CD4-positive, alpha-beta T cell (primary cell): ENCODE results near the gene TRAK2. TPM values are rescaled to one million over a fixed set of nuclear protein-coding genes. Genes with fewer than 3 reads are reported as not detected.

Experiments used
- ATAC-seq: fragments of 200-7000 bp; cut with Tn5 transposase; one replicate; pipeline ENCODE4 v1.10.0; 2022; ENCODE audit warnings: mild to moderate bottlenecking; ENCODE audit not compliant: poor library complexity
- CTCF ChIA-PET: fragments of 350-600 bp; sonication (Branson Sonifier 250); formaldehyde crosslinking; loops from one replicate; lab custom pipeline; 2021; ENCODE audit warnings: antibody characterized with exemption, inconsistent platforms; lab: Charles Lee
- POLR2A ChIA-PET: fragments of 350-600 bp; sonication (Branson Sonifier 250); formaldehyde crosslinking; loops from one replicate; lab custom pipeline; 2021; ENCODE audit warnings: antibody characterized with exemption, inconsistent platforms; lab: Charles Lee
- DNase-seq, 14 experiments: peaks; one replicate each; pipeline ENCODE4 v3.0.0-alpha.2; 2013 to 2020; ENCODE audit warnings: mixed read lengths in 2 of 14
- H3K27ac ChIP-seq, 2 donors: one replicate each; pipeline versions ENCODE4 v1.5.1 to v1.7.0; 2013; ENCODE audit warnings: low read length in 2 of 2, low read depth in 1 of 2, mild to moderate bottlenecking in 1 of 2
- H3K27me3 ChIP-seq, 2 experiments: 1 replicate in 1 of 2; 2 replicates in 1 of 2; pipeline versions ENCODE4 v1.6.1 to v1.7.0; 2013; ENCODE audit warnings: low read length in 2 of 2, control low read depth in 1 of 2, mild to moderate bottlenecking in 1 of 2, moderate library complexity in 1 of 2; ENCODE audit not compliant: insufficient read depth in 2 of 2, control insufficient read depth in 1 of 2
- H3K36me3 ChIP-seq: one replicate; pipeline ENCODE4 v1.6.1; 2013; ENCODE audit warnings: low read length, control low read depth; ENCODE audit not compliant: insufficient read depth
- H3K4me1 ChIP-seq: one replicate; pipeline ENCODE4 v1.6.1; 2013; ENCODE audit warnings: low read length, control low read depth; ENCODE audit not compliant: insufficient read depth
- H3K4me3 ChIP-seq: one replicate; pipeline ENCODE4 v1.5.1; 2013; ENCODE audit warnings: mild to moderate bottlenecking, low read length, moderate library complexity
- H3K9me3 ChIP-seq, 2 experiments: 1 replicate in 1 of 2; 2 replicates in 1 of 2; pipeline versions ENCODE4 v1.6.1 to v1.7.0; 2013; ENCODE audit warnings: low read length in 2 of 2, mild to moderate bottlenecking in 2 of 2, control low read depth in 1 of 2, moderate library complexity in 1 of 2; ENCODE audit not compliant: control insufficient read depth in 1 of 2, insufficient read depth in 1 of 2
- H3K27ac Mint-ChIP-seq: one replicate; pipeline ENCODE4 v1.8.0; 2020; ENCODE audit warnings: mixed read lengths
- H3K27me3 Mint-ChIP-seq: one replicate; pipeline ENCODE4 v1.8.0; 2021; ENCODE audit warnings: mixed read lengths
- H3K36me3 Mint-ChIP-seq: one replicate; pipeline ENCODE4 v1.8.0; 2021; ENCODE audit warnings: low read depth, mixed read lengths
- H3K4me1 Mint-ChIP-seq: one replicate; pipeline ENCODE4 v1.8.0; 2021; ENCODE audit warnings: low read depth, mixed read lengths
- H3K4me3 Mint-ChIP-seq: one replicate; pipeline ENCODE4 v1.8.0; 2020; ENCODE audit warnings: mild to moderate bottlenecking, mixed read lengths
- H3K9me3 Mint-ChIP-seq: one replicate; pipeline ENCODE4 v1.8.0; 2020; ENCODE audit warnings: mixed read lengths
- CTCF ChIP-seq: fragments of 200-600 bp; IDR thresholded peaks from one replicate; pipeline ENCODE4 v1.8.0; 2022; ENCODE audit warnings: antibody characterized with exemption, mild to moderate bottlenecking
- intact Hi-C, 2 experiments: fragments of 100-400 bp; cut with DNase I in 1 of 2; cut with micrococcal nuclease in 1 of 2; formaldehyde crosslinking; loops; one replicate each; pipeline versions ENCODE4 v1.15.1 to v1.9.0; 2023 to 2025; cut with DNase I, micrococcal nuclease
- total RNA-seq, 174 experiments: library from RNA in 2 of 174; stranded (reverse) in 2 of 174; gene quantifications; one replicate each; pipeline ENCODE4 v1.2.3 and lab custom pipeline; 2021 to 2026

Gene TRAK2
- total RNA-seq, 2 experiments from 2014 or later: 32.5 to 35.6 TPM

- TF ChIP-seq CTCF: no peak
- Histone ChIP-seq H3K36me3 (peaks cover 29% of the 10 kb centered on the region), H3K27ac (no peak overlapping the region), H3K4me1 (no peaks in the 10 kb centered on the region), H3K9me3 (no peaks in the 10 kb centered on the region), H3K27me3 (no peaks in the 10 kb centered on the region), H3K4me3 (no peak overlapping the region)
- Mint-ChIP-seq H3K36me3 (peaks cover 83% of the 10 kb centered on the region), H3K9me3 (no peaks in the 10 kb centered on the region), H3K27me3 (no peaks in the 10 kb centered on the region), H3K4me1 (no peaks in the 10 kb centered on the region), H3K4me3 (no peak overlapping the region), H3K27ac (no peak overlapping the region)
- no peak for ATAC-seq
- CTCF ChIA-PET: no interaction called here
- no peak for DNase-seq
- intact Hi-C loops: no loop called here
- POLR2A ChIA-PET: interaction anchor here (1.8 to 2.4 kb wide), 2 partner anchors 14 to 15 kb away, joined by 7 to 8 read pairs; partner anchors contain the start of genes STRADB and TRAK2
Measured at GRCh38 chr2:201466050-201466675, 14.9 kb upstream of the TRAK2 start.

GRCh38 chr2:201465524-201465971, 14.3 kb upstream of the TRAK2 start:
- Mint-ChIP-seq H3K27ac (no peak overlapping the region), H3K27me3 (no peaks in the 10 kb centered on the region), H3K9me3 (no peaks in the 10 kb centered on the region), H3K4me1 (no peaks in the 10 kb centered on the region), H3K36me3 (peaks cover 80% of the 10 kb centered on the region), H3K4me3 (no peak overlapping the region)
- Histone ChIP-seq H3K27me3 (no peaks in the 10 kb centered on the region), H3K4me1 (no peaks in the 10 kb centered on the region), H3K9me3 (no peaks in the 10 kb centered on the region), H3K36me3 (peaks cover 30% of the 10 kb centered on the region), H3K27ac (no peak overlapping the region), H3K4me3 (no peak overlapping the region)
- ATAC-seq (no peak), DNase-seq (no peak)
- TF ChIP-seq CTCF: no peak
- CTCF ChIA-PET: no interaction called here
- POLR2A ChIA-PET: interaction anchor here (2.4 kb wide), 1 partner anchor 14 kb away, joined by 8 read pairs; the partner anchor contains the start of genes STRADB and TRAK2
- intact Hi-C loops: no loop called here

- TF ChIP-seq CTCF: no peak
- Mint-ChIP-seq H3K4me3 (no peak overlapping the region), H3K36me3 (peaks cover 80% of the 10 kb centered on the region), H3K27ac (no peak overlapping the region), H3K4me1 (no peaks in the 10 kb centered on the region), H3K9me3 (no peaks in the 10 kb centered on the region), H3K27me3 (no peaks in the 10 kb centered on the region)
- Histone ChIP-seq H3K9me3 (no peaks in the 10 kb centered on the region), H3K4me3 (no peak overlapping the region), H3K36me3 (peaks cover 27% of the 10 kb centered on the region), H3K4me1 (no peaks in the 10 kb centered on the region), H3K27ac (no peak overlapping the region), H3K27me3 (no peaks in the 10 kb centered on the region)
- no peak for DNase-seq
- ATAC-seq: no peak
- intact Hi-C loops: no loop called here
- ChIA-PET POLR2A (interaction anchor here (2.4 kb wide), 1 partner anchor 13 kb away, joined by 8 read pairs; the partner anchor contains the start of genes STRADB and TRAK2), CTCF (no interaction called here)
Measured at GRCh38 chr2:201464547-201464946, 13.3 kb upstream of the TRAK2 start.
